Chondrocyte (in vitro differentiated cells): ENCODE results near the gene NHLRC2. TPM values are rescaled to one million over a fixed set of nuclear protein-coding genes. Genes with fewer than 3 reads are reported as not detected.

ENCODE experiments used
- DNase-seq: peaks from one replicate; pipeline ENCODE4 v3.0.0; 2021; ENCODE audit warnings: mixed read lengths, low spot score
- H3K27ac Mint-ChIP-seq: one replicate; pipeline ENCODE4 v1.8.0; 2021; ENCODE audit warnings: mild to moderate bottlenecking, moderate library complexity, mixed read lengths; ENCODE audit not compliant: unreplicated experiment
- H3K27me3 Mint-ChIP-seq: 2 replicates; pipeline ENCODE4 v1.8.0; 2021; ENCODE audit warnings: low read depth, mixed read lengths
- H3K36me3 Mint-ChIP-seq: 2 replicates; pipeline ENCODE4 v1.8.0; 2021; ENCODE audit warnings: low read depth, mixed read lengths
- H3K4me1 Mint-ChIP-seq: 2 replicates; pipeline ENCODE4 v1.8.0; 2021; ENCODE audit warnings: low read depth, mild to moderate bottlenecking, mixed read lengths
- H3K4me3 Mint-ChIP-seq: one replicate; pipeline ENCODE4 v1.8.0; 2021; ENCODE audit warnings: mild to moderate bottlenecking, moderate library complexity, mixed read lengths; ENCODE audit not compliant: unreplicated experiment
- H3K9me3 Mint-ChIP-seq: 2 replicates; pipeline ENCODE4 v1.8.0; 2021; ENCODE audit warnings: low read depth, mixed read lengths
- total RNA-seq: library from RNA; stranded (reverse); gene quantifications from 3 replicates; pipeline ENCODE4 v1.2.1, GENCODE V29; 2021
- TF ChIP-seq, protein P1 (sequence below): fragments of 200-600 bp; sonication (generic); IDR thresholded peaks from 2 replicates; pipeline ENCODE4 v1.5.0; 2021; ENCODE audit warnings: antibody characterized with exemption, mild to moderate bottlenecking, moderate library complexity

Gene NHLRC2
- total RNA-seq, 1 donor from 2014 or later, result 29.2 TPM

DNA sequence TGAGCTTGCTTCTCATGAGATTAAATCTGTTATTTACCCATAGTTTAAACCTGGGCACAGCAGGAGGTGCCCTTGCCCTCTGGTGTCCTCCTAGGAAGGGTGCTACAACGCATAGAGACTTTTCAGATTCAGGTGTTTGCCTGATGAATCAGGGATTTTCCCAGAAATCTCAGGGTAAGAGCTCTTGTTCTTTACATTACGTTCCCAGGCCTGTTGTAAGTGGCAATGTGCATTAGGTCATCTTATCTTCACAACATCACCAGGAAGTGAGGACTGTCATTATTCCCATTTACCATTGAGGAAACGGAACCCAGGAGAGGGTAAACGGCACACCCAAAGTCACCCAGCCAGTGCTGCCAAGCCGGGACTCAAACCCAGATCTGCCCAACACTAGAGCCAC is 73.0 kb downstream of the NHLRC2 start:
- Mint-ChIP-seq H3K27me3 (no peaks in the 10 kb centered on the region), H3K27ac (no peak overlapping the region), H3K36me3 (peaks cover 6% of the 10 kb centered on the region), H3K9me3 (peaks cover 20% of the 10 kb centered on the region), H3K4me1 (no peaks in the 10 kb centered on the region), H3K4me3 (no peak overlapping the region)
- TF ChIP-seq, protein P1, sequence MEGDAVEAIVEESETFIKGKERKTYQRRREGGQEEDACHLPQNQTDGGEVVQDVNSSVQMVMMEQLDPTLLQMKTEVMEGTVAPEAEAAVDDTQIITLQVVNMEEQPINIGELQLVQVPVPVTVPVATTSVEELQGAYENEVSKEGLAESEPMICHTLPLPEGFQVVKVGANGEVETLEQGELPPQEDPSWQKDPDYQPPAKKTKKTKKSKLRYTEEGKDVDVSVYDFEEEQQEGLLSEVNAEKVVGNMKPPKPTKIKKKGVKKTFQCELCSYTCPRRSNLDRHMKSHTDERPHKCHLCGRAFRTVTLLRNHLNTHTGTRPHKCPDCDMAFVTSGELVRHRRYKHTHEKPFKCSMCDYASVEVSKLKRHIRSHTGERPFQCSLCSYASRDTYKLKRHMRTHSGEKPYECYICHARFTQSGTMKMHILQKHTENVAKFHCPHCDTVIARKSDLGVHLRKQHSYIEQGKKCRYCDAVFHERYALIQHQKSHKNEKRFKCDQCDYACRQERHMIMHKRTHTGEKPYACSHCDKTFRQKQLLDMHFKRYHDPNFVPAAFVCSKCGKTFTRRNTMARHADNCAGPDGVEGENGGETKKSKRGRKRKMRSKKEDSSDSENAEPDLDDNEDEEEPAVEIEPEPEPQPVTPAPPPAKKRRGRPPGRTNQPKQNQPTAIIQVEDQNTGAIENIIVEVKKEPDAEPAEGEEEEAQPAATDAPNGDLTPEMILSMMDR, result no peak
- DNase-seq, result no peak

DNA sequence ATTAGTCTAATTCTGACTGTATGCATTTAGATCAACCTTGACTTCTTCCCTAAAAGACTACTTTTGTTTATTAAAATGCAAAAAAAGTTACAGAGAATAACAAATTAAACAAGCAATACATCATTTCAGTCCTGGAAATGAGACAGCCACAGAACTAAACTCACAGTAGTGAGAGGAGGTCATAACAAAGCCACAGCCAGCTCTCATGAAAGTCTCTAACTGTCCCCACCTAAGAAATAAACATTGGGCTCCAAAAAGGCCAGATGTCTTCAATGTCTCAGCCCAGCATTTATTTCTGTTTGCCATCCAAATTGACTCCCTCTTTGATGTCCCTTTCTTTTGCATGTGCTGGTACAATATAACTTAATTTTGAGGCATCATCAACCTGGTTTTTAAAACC is 74.4 kb downstream of the NHLRC2 start:
- Mint-ChIP-seq H3K9me3 (peaks cover 13% of the 10 kb centered on the region), H3K27me3 (no peaks in the 10 kb centered on the region), H3K4me3 (no peak overlapping the region), H3K4me1 (no peaks in the 10 kb centered on the region), H3K36me3 (peaks cover 6% of the 10 kb centered on the region), H3K27ac (no peak overlapping the region)
- TF ChIP-seq, protein P1, result no peak
- DNase-seq, result no peak

DNA sequence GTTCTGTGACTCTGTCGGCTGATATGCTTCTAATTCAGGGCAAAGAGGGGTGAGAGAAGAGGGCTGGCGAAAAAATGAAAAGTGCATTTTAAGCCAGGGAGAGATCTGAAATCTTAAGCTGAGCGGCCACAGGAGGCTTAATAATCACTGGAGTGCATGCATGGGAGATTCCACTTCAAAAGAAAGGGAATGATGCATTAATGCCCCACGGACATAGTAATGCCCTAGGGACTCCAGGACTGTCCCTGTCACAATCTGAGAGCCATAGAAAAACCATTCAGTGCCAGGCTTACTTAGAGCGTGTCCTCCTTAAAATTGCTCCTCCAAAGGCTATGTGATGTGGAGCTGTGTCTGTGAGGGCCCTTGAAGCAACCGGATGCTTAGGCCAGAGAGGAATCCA is 75.1 kb downstream of the NHLRC2 start:
- TF ChIP-seq, protein P1, result no peak
- Mint-ChIP-seq H3K9me3 (peaks cover 9% of the 10 kb centered on the region), H3K4me1 (no peaks in the 10 kb centered on the region), H3K4me3 (no peak overlapping the region), H3K36me3 (peaks cover 4% of the 10 kb centered on the region), H3K27me3 (no peaks in the 10 kb centered on the region), H3K27ac (no peak overlapping the region)
- DNase-seq, result no peak

DNA sequence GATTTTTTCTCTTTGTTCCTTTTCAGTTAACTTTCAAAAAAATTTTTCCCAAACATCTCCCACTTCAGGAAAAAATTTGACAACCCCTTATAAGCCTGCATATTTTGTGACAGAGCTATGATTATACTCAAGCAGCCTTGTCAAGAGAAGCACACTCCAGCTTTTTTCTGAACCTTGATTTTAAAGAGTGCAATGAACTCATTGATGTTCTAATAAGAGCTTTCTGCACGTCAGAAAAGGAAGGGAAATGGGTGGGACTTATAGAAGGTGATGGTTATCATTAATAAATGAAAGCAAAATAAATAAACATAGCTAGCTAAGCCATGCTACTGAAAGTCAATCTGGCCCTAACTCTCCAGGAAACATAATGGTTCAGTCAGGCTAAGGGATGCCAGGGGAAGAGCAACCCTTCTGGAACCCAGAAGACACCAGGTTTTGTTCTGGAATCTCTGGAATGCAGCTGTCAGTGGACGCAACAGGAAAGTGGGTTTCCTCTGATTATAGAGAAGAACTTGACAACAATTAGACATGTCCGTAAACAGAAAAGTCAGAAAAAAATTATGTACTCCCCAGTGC is 76.1 kb downstream of the NHLRC2 start:
- Mint-ChIP-seq H3K27ac (no peak overlapping the region), H3K4me3 (no peak overlapping the region), H3K9me3 (no peaks in the 10 kb centered on the region), H3K27me3 (no peaks in the 10 kb centered on the region), H3K36me3 (no peaks in the 10 kb centered on the region), H3K4me1 (no peaks in the 10 kb centered on the region)
- TF ChIP-seq, protein P1, result no peak
- DNase-seq, result no peak

DNA sequence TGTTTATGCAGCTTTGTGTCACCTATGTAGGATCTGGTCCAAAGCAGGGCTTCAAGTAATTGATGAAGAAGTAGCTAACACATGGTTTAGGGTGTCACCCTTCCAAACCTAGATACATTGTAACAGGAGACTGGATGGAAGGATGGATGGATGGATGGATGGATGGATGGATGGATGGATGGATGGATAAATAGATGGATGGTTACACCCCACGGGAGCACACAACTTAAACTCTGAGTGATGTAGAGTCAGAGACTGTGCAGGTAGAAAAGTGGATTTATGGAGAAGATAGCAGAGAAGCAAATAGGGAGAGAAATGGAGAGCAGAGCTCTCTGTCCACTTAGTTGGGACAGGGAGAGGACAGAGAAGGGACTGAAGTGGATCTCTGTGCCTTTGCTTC is 78.4 kb downstream of the NHLRC2 start:
- no peaks in the 10 kb centered on the region for H3K36me3 Mint-ChIP-seq

More for the DNA sequence above, 78.4 kb downstream of the NHLRC2 start:
- Mint-ChIP-seq H3K4me3 (no peak overlapping the region), H3K4me1 (no peaks in the 10 kb centered on the region), H3K27ac (no peak overlapping the region), H3K9me3 (no peaks in the 10 kb centered on the region), H3K27me3 (no peaks in the 10 kb centered on the region)
- TF ChIP-seq, protein P1, result no peak
- DNase-seq, result no peak
